Peyer's patch (tissue), 4 donors: ENCODE measurements around the gene ERP27. TPM values are rescaled to one million over a fixed set of nuclear protein-coding genes. Genes with fewer than 3 reads are reported as not detected.

Experiments used
- DNase-seq, 3 donors: peaks; one replicate each; pipeline ENCODE4 v3.0.0-alpha.2; 2017 to 2019
- H3K27ac ChIP-seq, 4 donors: fragments of 200-600 bp; sonication (generic); one replicate each; pipeline ENCODE4 v1.5.1; 2016 to 2019
- H3K27me3 ChIP-seq, 2 donors: fragments of 200-600 bp; sonication (generic); one replicate each; pipeline ENCODE4 v1.5.1; 2019
- H3K36me3 ChIP-seq, 3 donors: fragments of 200-600 bp; sonication (generic); one replicate each; pipeline ENCODE4 v1.5.1; 2016 to 2019
- H3K4me1 ChIP-seq, 4 donors: fragments of 200-600 bp; sonication (generic); one replicate each; pipeline ENCODE4 v1.5.1; 2016 to 2019
- H3K4me3 ChIP-seq, 4 donors: fragments of 200-600 bp; sonication (generic); 1 replicate in 3 of 4; 2 replicates in 1 of 4; pipeline ENCODE4 v1.5.1; 2016 to 2019; ENCODE audit warnings: mild to moderate bottlenecking in 1 of 4
- H3K9me3 ChIP-seq, 4 donors: fragments of 200-600 bp; sonication (generic); one replicate each; pipeline ENCODE4 v1.5.1; 2016 to 2019; ENCODE audit warnings: mild to moderate bottlenecking in 1 of 4
- POLR2A ChIP-seq, 2 donors: fragments of 450-650 bp; IDR thresholded peaks; one replicate each; pipeline ENCODE4 v1.5.1; 2017; ENCODE audit warnings: antibody characterized with exemption in 2 of 2, mild to moderate bottlenecking in 2 of 2, moderate library complexity in 2 of 2
- total RNA-seq, 4 donors: library from RNA; depleted of rRNA; stranded (reverse); fragments of >200 nt; gene quantifications; one replicate each; pipeline ENCODE4 v1.1.0, GENCODE V29; 2016
- TF ChIP-seq, protein P1 (sequence below), 6 experiments: fragments of 450-650 bp in 4 of 6; fragments of 200-600 bp in 2 of 6; sonication (generic) in 1 of 6; IDR thresholded peaks; one replicate each; pipeline ENCODE4 v1.5.1; 2017 to 2019; ENCODE audit warnings: antibody characterized with exemption in 6 of 6, mild to moderate bottlenecking in 3 of 6, moderate library complexity in 1 of 6

Gene ERP27
- total RNA-seq, 4 donors from 2014 or later, result 0.94 to 2.5 (median 1.2) TPM; not detected in 1

DNA sequence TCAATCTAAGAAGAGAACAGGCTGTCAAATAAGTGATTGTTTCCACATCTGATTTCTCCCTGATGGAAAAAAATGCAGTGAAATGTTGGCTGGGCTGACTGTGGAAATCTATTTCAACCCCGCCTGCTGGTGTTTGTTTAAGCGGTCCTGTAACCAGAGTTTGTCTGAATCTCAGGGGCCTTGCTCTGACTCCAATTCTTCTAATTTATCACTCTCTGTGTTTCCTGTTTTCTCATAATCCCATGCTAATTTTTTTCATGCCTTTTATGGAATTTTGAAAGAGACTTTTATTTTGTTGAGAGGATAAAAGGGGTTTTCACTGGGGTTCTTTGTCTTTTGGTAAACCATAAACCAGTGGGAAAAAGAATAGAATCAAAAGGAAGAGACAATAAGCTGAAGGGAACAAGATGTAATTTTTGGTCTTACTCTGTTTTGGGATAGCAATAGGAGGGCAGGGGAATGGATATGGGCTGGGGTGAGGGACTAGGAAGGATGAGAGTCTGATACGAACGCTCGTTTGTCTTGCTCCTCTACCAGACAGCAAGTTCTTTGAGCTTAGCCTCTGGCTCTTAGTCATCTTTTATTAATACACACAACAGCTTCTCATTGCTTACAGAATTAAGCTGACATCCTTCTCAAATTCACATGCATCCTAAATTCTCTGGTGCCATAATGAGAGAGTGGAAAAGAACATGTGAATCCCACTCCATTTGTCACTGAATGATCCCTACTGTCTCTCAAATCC lies 44.7 kb downstream of the ERP27 start:
- H3K4me1 ChIP-seq, result no peaks in the 10 kb centered on the region
- no peaks in the 10 kb centered on the region for H3K36me3 ChIP-seq
- peak overlapping the region; percentile 6 to 63 (median 42) for H3K27ac ChIP-seq
- no peak for DNase-seq
- no peaks in the 10 kb centered on the region for H3K27me3 ChIP-seq
- TF ChIP-seq, protein P1, sequence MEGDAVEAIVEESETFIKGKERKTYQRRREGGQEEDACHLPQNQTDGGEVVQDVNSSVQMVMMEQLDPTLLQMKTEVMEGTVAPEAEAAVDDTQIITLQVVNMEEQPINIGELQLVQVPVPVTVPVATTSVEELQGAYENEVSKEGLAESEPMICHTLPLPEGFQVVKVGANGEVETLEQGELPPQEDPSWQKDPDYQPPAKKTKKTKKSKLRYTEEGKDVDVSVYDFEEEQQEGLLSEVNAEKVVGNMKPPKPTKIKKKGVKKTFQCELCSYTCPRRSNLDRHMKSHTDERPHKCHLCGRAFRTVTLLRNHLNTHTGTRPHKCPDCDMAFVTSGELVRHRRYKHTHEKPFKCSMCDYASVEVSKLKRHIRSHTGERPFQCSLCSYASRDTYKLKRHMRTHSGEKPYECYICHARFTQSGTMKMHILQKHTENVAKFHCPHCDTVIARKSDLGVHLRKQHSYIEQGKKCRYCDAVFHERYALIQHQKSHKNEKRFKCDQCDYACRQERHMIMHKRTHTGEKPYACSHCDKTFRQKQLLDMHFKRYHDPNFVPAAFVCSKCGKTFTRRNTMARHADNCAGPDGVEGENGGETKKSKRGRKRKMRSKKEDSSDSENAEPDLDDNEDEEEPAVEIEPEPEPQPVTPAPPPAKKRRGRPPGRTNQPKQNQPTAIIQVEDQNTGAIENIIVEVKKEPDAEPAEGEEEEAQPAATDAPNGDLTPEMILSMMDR (IDR thresholded peaks at IDR 0.05), result no peak
- no peak for TF ChIP-seq POLR2A (IDR thresholded peaks at IDR 0.05)
- H3K9me3 ChIP-seq, result no peaks in the 10 kb centered on the region
- no peak overlapping the region for H3K4me3 ChIP-seq

DNA sequence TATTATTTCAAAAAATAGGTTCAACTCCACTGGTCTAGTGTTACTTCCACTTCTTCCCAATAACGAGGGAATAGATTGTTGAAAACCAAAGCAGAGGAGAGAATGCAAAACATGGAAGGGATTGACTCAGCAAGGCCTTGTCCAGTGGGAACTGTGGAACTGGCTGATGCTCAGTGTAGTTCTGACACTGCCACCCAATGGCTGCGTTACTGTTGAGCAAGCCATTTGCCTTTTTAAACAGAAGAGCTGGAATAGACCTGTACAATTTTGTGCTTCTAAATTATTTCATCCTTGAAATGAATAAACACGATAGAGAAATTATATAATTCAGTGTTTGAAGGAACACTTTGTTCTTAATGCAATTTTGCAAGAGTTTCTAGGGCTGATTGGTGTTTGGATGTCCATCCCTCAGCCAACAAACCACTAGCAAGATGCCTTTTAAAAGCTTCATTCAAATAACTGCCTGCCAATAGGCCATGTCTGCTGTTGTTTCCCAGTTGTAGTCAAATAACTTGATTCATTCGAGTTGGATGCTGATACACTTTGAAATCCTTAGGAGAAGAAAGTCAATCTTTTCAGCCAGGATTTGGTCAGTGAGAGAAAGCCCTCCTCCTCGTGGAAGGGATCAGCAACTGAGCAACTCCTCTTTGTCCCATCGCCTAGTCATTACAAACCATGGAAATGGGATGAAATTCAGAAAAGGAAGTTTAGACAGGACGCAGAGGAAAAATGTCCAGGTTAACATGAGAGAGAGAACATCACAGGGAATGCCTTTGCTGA lies 45.4 kb downstream of the ERP27 start:
- peak overlapping the region; percentile 6 to 63 (median 32) for H3K27ac ChIP-seq
- no peaks in the 10 kb centered on the region for H3K4me1 ChIP-seq
- H3K36me3 ChIP-seq, result no peaks in the 10 kb centered on the region
- TF ChIP-seq POLR2A (IDR thresholded peaks at IDR 0.05), result no peak
- TF ChIP-seq, protein P1 (IDR thresholded peaks at IDR 0.05), result peak in 2 of 6 experiments; percentile 7 to 16
- peak in 1 of 3 donors; percentile 56 for DNase-seq
- H3K9me3 ChIP-seq, result no peaks in the 10 kb centered on the region
- no peaks in the 10 kb centered on the region for H3K27me3 ChIP-seq
- no peak overlapping the region for H3K4me3 ChIP-seq

DNA sequence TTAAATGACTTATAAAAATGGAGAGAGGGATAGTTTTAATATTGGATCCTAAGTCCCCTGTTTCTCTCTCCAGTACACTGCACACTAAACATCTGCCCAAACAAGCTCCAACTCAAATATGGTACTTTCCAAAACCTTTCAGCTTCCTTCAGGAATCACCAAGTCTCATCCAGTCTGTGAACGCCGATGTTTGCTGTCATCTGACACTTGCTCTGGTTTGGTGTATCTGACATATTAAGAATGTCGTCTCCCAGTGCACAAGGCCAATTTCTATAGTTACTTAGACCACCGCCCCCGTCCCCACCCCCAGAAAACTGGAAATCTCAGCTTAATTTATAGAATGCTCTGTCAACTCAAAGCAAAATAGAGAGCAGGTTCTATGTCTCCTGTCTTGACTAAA lies 47.6 kb downstream of the ERP27 start:
- Histone ChIP-seq H3K27me3 (no peaks in the 10 kb centered on the region), H3K4me3 (no peak overlapping the region), H3K9me3 (no peaks in the 10 kb centered on the region), H3K27ac (no peak overlapping the region), H3K4me1 (no peaks in the 10 kb centered on the region), H3K36me3 (no peaks in the 10 kb centered on the region)
- no peak for TF ChIP-seq POLR2A (IDR thresholded peaks at IDR 0.05)
- TF ChIP-seq, protein P1 (IDR thresholded peaks at IDR 0.05), result no peak
- no peak for DNase-seq

DNA sequence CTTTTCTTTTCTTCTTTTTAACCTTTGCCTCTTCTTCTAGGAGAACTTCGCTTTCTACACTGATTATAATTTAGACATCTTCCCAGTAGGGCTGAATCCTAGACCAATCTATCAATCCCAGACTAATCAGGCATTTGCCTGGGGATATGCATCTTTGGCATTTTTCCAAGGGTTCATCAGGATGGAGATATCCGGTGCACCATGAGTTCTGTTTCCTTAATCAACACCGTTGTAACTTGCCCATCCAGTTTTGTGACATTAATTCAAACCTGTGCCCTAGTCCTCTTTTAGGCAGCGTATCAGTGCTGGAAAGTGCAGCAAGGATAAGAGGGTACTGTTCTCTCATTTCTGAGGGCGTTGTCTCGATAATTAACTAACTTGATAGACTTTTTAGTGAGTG lies 52.1 kb downstream of the ERP27 start:
- Histone ChIP-seq H3K36me3 (no peaks in the 10 kb centered on the region), H3K9me3 (no peaks in the 10 kb centered on the region), H3K27ac (peak overlapping the region in 1 of 4 donors; percentile 71), H3K27me3 (no peaks in the 10 kb centered on the region), H3K4me3 (no peak overlapping the region), H3K4me1 (no peaks in the 10 kb centered on the region)
- no peak for DNase-seq
- TF ChIP-seq POLR2A (IDR thresholded peaks at IDR 0.05), result no peak
- TF ChIP-seq, protein P1 (IDR thresholded peaks at IDR 0.05), result no peak

DNA sequence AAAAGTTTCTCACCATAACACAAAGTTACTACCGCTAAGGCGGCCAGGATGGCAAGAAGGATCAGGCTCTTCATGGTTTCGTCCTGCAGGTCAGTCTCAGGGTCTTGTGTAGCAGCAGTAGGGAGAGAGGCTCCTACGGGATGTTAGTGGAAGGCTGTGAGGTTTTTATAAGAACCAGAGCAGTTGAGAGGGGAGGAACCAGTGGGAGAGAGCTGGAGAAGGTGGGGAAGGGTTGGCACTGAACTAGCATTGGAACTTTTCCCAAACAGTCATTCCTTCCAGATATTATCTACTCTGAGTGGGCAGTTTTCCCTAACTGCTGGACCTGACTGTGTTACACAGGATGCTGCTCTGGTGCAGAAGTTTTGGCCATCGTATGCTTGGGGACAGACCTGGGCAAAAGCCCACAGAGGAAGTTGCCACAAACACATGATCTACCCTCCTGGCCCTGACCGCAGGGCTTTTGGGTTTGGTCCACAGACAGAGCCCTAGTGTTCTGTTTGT lies 52.6 kb downstream of the ERP27 start, which contains the start of gene MGP:
MGP (minus strand) TSS at position 137 of the 504 bp plus-strand sequence; CDS start at position 74, 63 bp downstream.
- peak within 1 kb of the TSS in 3 of 4 donors; percentile 7 to 37 (median 17) for H3K4me3 ChIP-seq
- H3K4me1 ChIP-seq, result no peaks in the 10 kb centered on the region
- no peaks in the 10 kb centered on the region for H3K27me3 ChIP-seq
- peak within 1 kb of the TSS; percentile 22 to 71 (median 48) for H3K27ac ChIP-seq
- peak in 2 of 3 donors; percentile 18 to 60 for DNase-seq
- no peaks in the 10 kb centered on the region for H3K9me3 ChIP-seq
- TF ChIP-seq, protein P1 (IDR thresholded peaks at IDR 0.05), result no peak
- TF ChIP-seq POLR2A (IDR thresholded peaks at IDR 0.05), result no peak
- no peaks in the 10 kb centered on the region for H3K36me3 ChIP-seq
